Neural progenitor cell (in vitro differentiated cells): ENCODE data around the gene MAD2L2.

Experiments used
- CTCF ChIP-seq: fragments of 200-600 bp; sonication (generic); IDR thresholded peaks from 2 replicates; pipeline ENCODE4 v1.5.1; 2017; ENCODE audit warnings: antibody characterized with exemption, mild to moderate bottlenecking
- EZH2 ChIP-seq: fragments of 200-600 bp; sonication (generic); IDR thresholded peaks from 2 replicates; pipeline ENCODE4 v1.6.1; 2017; ENCODE audit warnings: antibody characterized with exemption, mild to moderate bottlenecking, moderate library complexity

- no peak for TF ChIP-seq CTCF
- no peak for TF ChIP-seq EZH2
Measured at GRCh38 chr1:11684070-11684469, 3.1 kb upstream of the MAD2L2 start.
